RWPE1 (cell line): ENCODE results near the gene NDUFA5.

Source experiments
- CTCF ChIA-PET: fragments of 350-600 bp; sonication (Branson Sonifier 250); formaldehyde crosslinking; extraction: SDS; loops from one replicate; lab custom pipeline; 2021; lab: Yijun Ruan, JAX
- POLR2A ChIA-PET: fragments of 400-600 bp; formaldehyde crosslinking; extraction: SDS; loops from one replicate; lab custom pipeline; 2020; ENCODE audit warnings: antibody characterized with exemption; ENCODE audit not compliant: low non-redundant PET; lab: Yijun Ruan, JAX
- DNase-seq: peaks from one replicate; pipeline ENCODE4 v3.0.0; 2012; ENCODE audit warnings: low spot score
- H3K27ac ChIP-seq: fragments of 450-650 bp; 2 replicates; pipeline ENCODE4 v1.5.1; 2017
- CTCF ChIP-seq: fragments of 450-650 bp; conservative IDR thresholded peaks from 2 replicates; pipeline ENCODE4 v1.5.1; 2017; ENCODE audit warnings: low read depth, mild to moderate bottlenecking

Gene NDUFA5

GRCh38 chr7:123598657-123599056 is 41.0 kb upstream of the NDUFA5 start:
- POLR2A ChIA-PET = no interaction called here
- no peak for TF ChIP-seq CTCF
- no peak overlapping the region for H3K27ac ChIP-seq
- no peak for DNase-seq
- CTCF ChIA-PET = no interaction called here

- POLR2A ChIA-PET = no interaction called here
- H3K27ac ChIP-seq = no peak overlapping the region
- DNase-seq = no peak
- no peak for TF ChIP-seq CTCF
- CTCF ChIA-PET = interaction anchor here (0.7 kb wide), 1 partner anchor 11 kb away, joined by 4 read pairs; no protein-coding TSS in a partner anchor
Measured at GRCh38 chr7:123594813-123595241, 37.2 kb upstream of the NDUFA5 start.

GRCh38 chr7:123588376-123588775 is 30.8 kb upstream of the NDUFA5 start:
- no peak for DNase-seq
- no peak overlapping the region for H3K27ac ChIP-seq
- ChIA-PET CTCF (no interaction called here), POLR2A (no interaction called here)
- TF ChIP-seq CTCF = no peak

- no peak for TF ChIP-seq CTCF
- ChIA-PET CTCF (interaction anchor here (0.5 kb wide), 1 partner anchor 11 kb away, joined by 4 read pairs; no protein-coding TSS in a partner anchor), POLR2A (no interaction called here)
- no peak overlapping the region for H3K27ac ChIP-seq
- no peak for DNase-seq
Measured at GRCh38 chr7:123583821-123584220, 26.2 kb upstream of the NDUFA5 start.

GRCh38 chr7:123581162-123581459 is 23.5 kb upstream of the NDUFA5 start:
- CTCF ChIA-PET = interaction anchor here (0.6 to 1.0 kb wide), 5 partner anchors 19 to 291 kb away, joined by 3 to 4 read pairs (median 3); no protein-coding TSS in a partner anchor

GRCh38 chr7:123580406-123581161 is 23.0 kb upstream of the NDUFA5 start:
- CTCF ChIA-PET = interaction anchor here (0.6 to 1.0 kb wide), 7 partner anchors 18 to 291 kb away, joined by 3 to 4 read pairs (median 3); no protein-coding TSS in a partner anchor
- peak; percentile 91 for TF ChIP-seq CTCF
- DNase-seq = peak; percentile 38
- POLR2A ChIA-PET = no interaction called here
- no peak overlapping the region for H3K27ac ChIP-seq

More at GRCh38 chr7:123581162-123581459, 23.5 kb upstream of the NDUFA5 start:
- POLR2A ChIA-PET = no interaction called here
- no peak for DNase-seq
- no peak overlapping the region for H3K27ac ChIP-seq
- TF ChIP-seq CTCF = peak; percentile 60
